SK-N-SH (cell line): ENCODE results near the gene GAL. TPM values are rescaled to one million over a fixed set of nuclear protein-coding genes. Genes with fewer than 3 reads are reported as not detected.

Experiments used
- CTCF ChIA-PET: fragments of 300-600, 350-600 bp; formaldehyde crosslinking; extraction: SDS; loops from one replicate; lab custom pipeline; 2021; lab: Yijun Ruan, JAX
- POLR2A ChIA-PET: fragments of 350-600 bp; sonication (Branson Sonifier 250); formaldehyde crosslinking; extraction: SDS; loops from one replicate; lab custom pipeline; 2020; ENCODE audit warnings: antibody characterized with exemption, inconsistent platforms; lab: Yijun Ruan, JAX
- DNase-seq: peaks from one replicate; pipeline ENCODE4 v3.0.0; 2012
- H2AFZ ChIP-seq: fragments of 200-600 bp; sonication (generic); 2 replicates; pipeline ENCODE4 v1.8.1; 2016; ENCODE audit warnings: antibody characterized with exemption, mild to moderate bottlenecking, low read depth
- H3F3A ChIP-seq: fragments of 200-600 bp; sonication (generic); replicated peaks from 2 replicates; pipeline ENCODE3; 2016; ENCODE audit warnings: antibody characterized with exemption, mild to moderate bottlenecking; ENCODE audit not compliant: insufficient read depth
- H3K27ac ChIP-seq, 2 experiments: fragments of 200-500 bp in 1 of 2; fragments of 200-600 bp in 1 of 2; sonication (Bioruptor generic) in 1 of 2; sonication (generic), shearing (Covaris generic) in 1 of 2; 2 replicates each; pipeline versions ENCODE4 v1.5.1 to v1.6.1; 2014 to 2016; ENCODE audit warnings: low read depth in 2 of 2, inconsistent platforms in 1 of 2, low read length in 1 of 2, mild to moderate bottlenecking in 1 of 2, mixed read lengths in 1 of 2
- H3K27me3 ChIP-seq: fragments of 200-600 bp; sonication (generic), shearing (Covaris generic); 2 replicates; pipeline ENCODE4 v1.6.1; 2016; ENCODE audit warnings: mixed run types; ENCODE audit not compliant: insufficient read depth
- H3K36me3 ChIP-seq, 2 experiments: fragments of 200-500 bp in 1 of 2; fragments of 200-600 bp in 1 of 2; sonication (Bioruptor generic) in 1 of 2; sonication (generic) in 1 of 2; replicated peaks in 1 of 2; 2 replicates each; pipeline versions ENCODE3 to v1.5.1; 2014 to 2016; ENCODE audit warnings: low read length in 1 of 2, mild to moderate bottlenecking in 1 of 2; ENCODE audit not compliant: insufficient read depth in 2 of 2, control insufficient read depth in 1 of 2
- H3K4me1 ChIP-seq, 2 experiments: fragments of 200-500 bp in 1 of 2; fragments of 200-600 bp in 1 of 2; sonication (Bioruptor generic) in 1 of 2; sonication (generic), shearing (Covaris generic) in 1 of 2; 2 replicates each; pipeline versions ENCODE4 v1.5.1 to v1.6.1; 2014 to 2016; ENCODE audit warnings: low read depth in 1 of 2, low read length in 1 of 2, mixed run types in 1 of 2; ENCODE audit not compliant: insufficient read depth in 2 of 2, control insufficient read depth in 1 of 2
- H3K4me2 ChIP-seq: fragments of 200-600 bp; sonication (generic), shearing (Covaris generic); 2 replicates; pipeline ENCODE4 v1.6.1; 2017; ENCODE audit warnings: mixed run types
- H3K4me3 ChIP-seq, 2 experiments: fragments of 200-500 bp in 1 of 2; fragments of 200-600 bp in 1 of 2; sonication (Bioruptor generic) in 1 of 2; sonication (generic), shearing (Covaris generic) in 1 of 2; 2 replicates each; pipeline versions ENCODE4 v1.5.1 to v1.8.1; 2014 to 2016; ENCODE audit warnings: low read depth in 2 of 2, inconsistent platforms in 1 of 2, low read length in 1 of 2, mild to moderate bottlenecking in 1 of 2, mixed read lengths in 1 of 2, moderate library complexity in 1 of 2
- H3K79me2 ChIP-seq: fragments of 200-600 bp; sonication (generic); 2 replicates; pipeline ENCODE4 v1.8.1; 2017; ENCODE audit warnings: mild to moderate bottlenecking; ENCODE audit not compliant: insufficient read depth
- H3K9ac ChIP-seq: fragments of 200-600 bp; sonication (generic); 2 replicates; pipeline ENCODE4 v1.6.1; 2017; ENCODE audit warnings: mixed run types
- H3K9me2 ChIP-seq: fragments of 200-600 bp; sonication (generic); 2 replicates; pipeline ENCODE4 v1.6.1; 2017; ENCODE audit warnings: mixed run types
- H3K9me3 ChIP-seq: fragments of 200-600 bp; sonication (generic); 2 replicates; pipeline ENCODE4 v1.6.1; 2017; ENCODE audit warnings: mixed run types, mild to moderate bottlenecking, moderate library complexity
- H4K20me1 ChIP-seq: fragments of 200-600 bp; sonication (generic); 2 replicates; pipeline ENCODE4 v1.6.1; 2017; ENCODE audit warnings: mild to moderate bottlenecking, mixed run types; ENCODE audit not compliant: insufficient read depth
- FOSL2 ChIP-seq: IDR thresholded peaks from 2 replicates; pipeline ENCODE4 v1.4.0; 2012; ENCODE audit warnings: low read depth, mild to moderate bottlenecking, moderate library complexity, borderline replicate concordance
- FOXJ3 ChIP-seq: sonication (generic); formaldehyde crosslinking; IDR thresholded peaks from 2 replicates; pipeline ENCODE4 v1.5.1; 2020; ENCODE audit warnings: mild to moderate bottlenecking, missing genetic modification reagents
- MEF2A ChIP-seq: IDR thresholded peaks from 2 replicates; pipeline ENCODE4 v1.4.0; 2012; ENCODE audit warnings: low read depth, borderline replicate concordance
- MXI1 ChIP-seq: IDR thresholded peaks from 2 replicates; pipeline ENCODE4 v1.6.1; 2012; ENCODE audit warnings: mild to moderate bottlenecking, low read depth, low read length, improper control_type of control experiment
- NRF1 ChIP-seq: IDR thresholded peaks from 2 replicates; pipeline ENCODE4 v1.6.1; 2012; ENCODE audit warnings: low read depth, mild to moderate bottlenecking, low read length
- PBX3 ChIP-seq: IDR thresholded peaks from 2 replicates; pipeline ENCODE4; 2012
- RAD21 ChIP-seq: IDR thresholded peaks from 2 replicates; pipeline ENCODE4 v1.6.1; 2012; ENCODE audit warnings: mild to moderate bottlenecking, low read length
- TAF1 ChIP-seq: IDR thresholded peaks from 2 replicates; pipeline ENCODE4 v1.6.1; 2012; ENCODE audit warnings: low read depth, mild to moderate bottlenecking, low read length, moderate library complexity, borderline replicate concordance
- TEAD4 ChIP-seq: IDR thresholded peaks from 2 replicates; pipeline ENCODE4 v1.4.0; 2012; ENCODE audit warnings: mild to moderate bottlenecking, borderline replicate concordance; ENCODE audit not compliant: insufficient read depth
- YY1 ChIP-seq: IDR thresholded peaks from 2 replicates; pipeline ENCODE4 v1.4.0; 2012; ENCODE audit warnings: low read depth, mild to moderate bottlenecking
- WGBS: methylation state at CpG from one replicate; pipeline ENCODE4 v1.1.6; 2017; ENCODE audit warnings: low lambda C conversion rate; 5-methylcytosine and 5-hydroxymethylcytosine counted together
- polyA plus RNA-seq, 3 experiments: library from polyadenylated mRNA; depleted of rRNA; stranded (reverse); fragments of >200 nt; gene quantifications; 2 replicates each; pipeline ENCODE4 v1.2.3, GENCODE V29; 2012
- TF ChIP-seq, protein P1 (sequence below): IDR thresholded peaks from 2 replicates; pipeline ENCODE4 v1.6.1; 2012; ENCODE audit warnings: mild to moderate bottlenecking, low read depth, low read length, moderate library complexity
- TF ChIP-seq, protein P2 (sequence below): fragments of 150-350 bp; IDR thresholded peaks from 2 replicates; pipeline ENCODE4 v1.6.1; 2016; ENCODE audit warnings: mild to moderate bottlenecking, low read depth, low read length

The GAL gene
- polyA plus RNA-seq, 1 of the 3 experiments (the other 2 are of a cell fraction): 1.8 TPM

DNA sequence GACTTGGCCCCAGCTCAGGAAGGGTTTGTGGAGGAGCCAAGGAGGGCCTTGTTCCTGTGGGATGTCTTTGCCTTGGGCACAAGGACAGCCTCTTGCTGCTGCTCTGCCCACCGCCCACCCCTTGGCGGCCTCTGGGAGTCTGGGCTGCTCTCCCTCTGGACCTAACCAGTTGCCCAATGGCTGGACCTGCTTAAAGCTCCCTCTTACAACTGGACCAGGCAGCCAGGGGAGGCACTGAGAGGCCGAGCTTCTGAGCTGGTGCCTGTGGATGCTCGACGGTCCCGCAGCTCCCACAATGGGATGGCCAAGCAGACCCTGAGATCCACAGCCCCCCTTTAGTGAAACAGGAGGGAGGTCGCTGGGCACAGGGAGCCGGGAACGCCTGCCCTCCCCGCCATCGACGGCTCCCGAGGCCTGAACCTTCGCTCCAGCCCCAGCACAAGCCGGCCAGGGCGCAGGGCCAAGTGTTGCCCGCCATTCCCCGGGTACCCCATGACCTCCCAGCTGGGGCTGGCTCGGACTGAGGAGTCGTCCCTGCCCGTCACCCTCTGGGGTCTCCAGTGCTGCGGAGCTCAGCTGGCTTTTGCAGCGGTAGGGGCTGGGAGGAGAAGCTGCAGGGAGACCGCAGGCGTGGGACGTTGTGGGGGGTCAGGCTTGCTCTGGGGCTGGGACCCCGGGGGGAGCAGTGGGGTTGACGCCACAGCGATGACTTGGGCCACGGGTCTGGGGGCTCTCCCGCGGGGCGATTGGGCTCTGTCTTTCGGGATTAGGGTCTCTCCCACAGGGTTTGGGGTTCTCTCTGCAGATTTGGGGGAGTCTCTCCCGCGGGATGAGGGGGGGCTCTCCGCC lies 584 bp upstream of the GAL start:
- Histone ChIP-seq H3K4me3 (peak overlapping the region in 1 of 2 experiments; percentile 43; a peak in 1 of 4 replicates), H3K9me2 (no peaks in the 10 kb centered on the region), H2AFZ (no peak overlapping the region), H3K4me2 (peak overlapping the region; percentile 65; the same call in 1 of the 2 replicates), H3K9ac (no peak overlapping the region), H3K4me1 (peaks cover 0 to 36% of the 10 kb centered on the region in 2 experiments; a peak in 1 of 4 replicates)
- 90% methylated on average over 9 of the region's 37 CpGs for WGBS
- no peak for DNase-seq
- CTCF ChIA-PET: interaction anchor here (0.7 kb wide), 1 partner anchor 34 kb away, joined by 3 read pairs; no protein-coding TSS in a partner anchor
- TF ChIP-seq FOSL2: no peak
- no peak for TF ChIP-seq MXI1
- no peak for TF ChIP-seq RAD21
- TF ChIP-seq YY1: no peak
- TF ChIP-seq MEF2A: no peak
- TF ChIP-seq, protein P1, sequence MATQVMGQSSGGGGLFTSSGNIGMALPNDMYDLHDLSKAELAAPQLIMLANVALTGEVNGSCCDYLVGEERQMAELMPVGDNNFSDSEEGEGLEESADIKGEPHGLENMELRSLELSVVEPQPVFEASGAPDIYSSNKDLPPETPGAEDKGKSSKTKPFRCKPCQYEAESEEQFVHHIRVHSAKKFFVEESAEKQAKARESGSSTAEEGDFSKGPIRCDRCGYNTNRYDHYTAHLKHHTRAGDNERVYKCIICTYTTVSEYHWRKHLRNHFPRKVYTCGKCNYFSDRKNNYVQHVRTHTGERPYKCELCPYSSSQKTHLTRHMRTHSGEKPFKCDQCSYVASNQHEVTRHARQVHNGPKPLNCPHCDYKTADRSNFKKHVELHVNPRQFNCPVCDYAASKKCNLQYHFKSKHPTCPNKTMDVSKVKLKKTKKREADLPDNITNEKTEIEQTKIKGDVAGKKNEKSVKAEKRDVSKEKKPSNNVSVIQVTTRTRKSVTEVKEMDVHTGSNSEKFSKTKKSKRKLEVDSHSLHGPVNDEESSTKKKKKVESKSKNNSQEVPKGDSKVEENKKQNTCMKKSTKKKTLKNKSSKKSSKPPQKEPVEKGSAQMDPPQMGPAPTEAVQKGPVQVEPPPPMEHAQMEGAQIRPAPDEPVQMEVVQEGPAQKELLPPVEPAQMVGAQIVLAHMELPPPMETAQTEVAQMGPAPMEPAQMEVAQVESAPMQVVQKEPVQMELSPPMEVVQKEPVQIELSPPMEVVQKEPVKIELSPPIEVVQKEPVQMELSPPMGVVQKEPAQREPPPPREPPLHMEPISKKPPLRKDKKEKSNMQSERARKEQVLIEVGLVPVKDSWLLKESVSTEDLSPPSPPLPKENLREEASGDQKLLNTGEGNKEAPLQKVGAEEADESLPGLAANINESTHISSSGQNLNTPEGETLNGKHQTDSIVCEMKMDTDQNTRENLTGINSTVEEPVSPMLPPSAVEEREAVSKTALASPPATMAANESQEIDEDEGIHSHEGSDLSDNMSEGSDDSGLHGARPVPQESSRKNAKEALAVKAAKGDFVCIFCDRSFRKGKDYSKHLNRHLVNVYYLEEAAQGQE: no peak
- TF ChIP-seq, all 33 proteins: peak for 0
- no peaks in the 10 kb centered on the region for H3F3A ChIP-seq
- POLR2A ChIA-PET: interaction anchor here (1.2 kb wide), 1 partner anchor 206 kb away, joined by 3 read pairs; no protein-coding TSS in a partner anchor
- peaks cover 39% of the 10 kb centered on the region for H3K27me3 ChIP-seq
- no peak overlapping the region; a peak in 1 of 4 replicates for H3K27ac ChIP-seq
- H3K79me2 ChIP-seq: no peaks in the 10 kb centered on the region
- no peaks in the 10 kb centered on the region for H3K36me3 ChIP-seq
- H4K20me1 ChIP-seq: no peaks in the 10 kb centered on the region
- no peaks in the 10 kb centered on the region for H3K9me3 ChIP-seq

DNA sequence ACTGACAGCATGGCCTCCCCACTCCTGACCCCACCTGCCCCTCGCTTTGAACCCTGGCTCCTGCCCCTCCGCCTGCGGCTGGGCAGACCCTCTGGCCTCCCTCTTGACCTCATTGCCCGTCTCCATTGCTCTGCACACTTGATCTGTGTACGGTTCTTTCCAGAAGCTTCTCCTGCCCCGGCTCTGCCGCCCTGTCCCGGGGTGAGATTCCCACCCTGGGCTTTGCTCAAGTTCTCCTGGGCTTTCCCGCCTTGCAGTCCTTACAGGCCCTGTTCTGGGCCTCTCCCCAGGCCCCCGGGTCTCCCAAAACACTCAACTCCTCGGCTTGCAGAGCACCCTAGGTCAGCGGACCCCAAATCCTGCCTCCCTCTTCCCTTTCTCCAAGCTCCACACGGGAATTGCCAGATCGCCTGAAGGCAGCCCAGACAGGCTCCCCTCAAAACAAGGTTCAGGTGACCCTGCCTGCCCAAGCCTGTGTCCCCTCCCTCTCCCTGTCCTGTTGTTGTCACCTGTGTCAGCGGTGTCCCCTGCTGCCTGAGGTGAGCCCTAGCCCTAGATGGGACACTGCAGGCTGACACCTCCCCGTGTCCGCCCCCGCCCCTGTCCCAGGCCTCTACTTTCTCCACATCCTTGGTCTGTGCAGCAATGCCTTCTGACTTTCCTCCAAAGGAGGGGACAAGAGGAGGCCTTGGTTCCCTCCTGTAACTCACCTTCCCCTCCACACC lies 1.5 kb downstream of the GAL start:
- DNase-seq: peak; percentile 11
- no peak overlapping the region for H2AFZ ChIP-seq
- H3K36me3 ChIP-seq: no peaks in the 10 kb centered on the region
- no peak overlapping the region for H3K4me2 ChIP-seq
- H3K9ac ChIP-seq: no peak overlapping the region
- H3K79me2 ChIP-seq: no peaks in the 10 kb centered on the region
- no peak overlapping the region for H3K27ac ChIP-seq
- H4K20me1 ChIP-seq: no peaks in the 10 kb centered on the region
- no peaks in the 10 kb centered on the region for H3K9me2 ChIP-seq
- 93% methylated on average over 17 of the region's 18 CpGs for WGBS
- no peaks in the 10 kb centered on the region for H3F3A ChIP-seq
- H3K9me3 ChIP-seq: no peaks in the 10 kb centered on the region
- POLR2A ChIA-PET: no interaction called here
- CTCF ChIA-PET: interaction anchor here (0.7 to 2.6 kb wide), 3 partner anchors 9 to 75 kb away, joined by 3 to 9 read pairs (median 3); no protein-coding TSS in a partner anchor
- peak overlapping the region in 1 of 2 experiments; percentile 15; a peak in 1 of 4 replicates for H3K4me3 ChIP-seq
- peaks cover 45% of the 10 kb centered on the region for H3K27me3 ChIP-seq
- H3K4me1 ChIP-seq: peaks cover 0 to 42% of the 10 kb centered on the region in 2 experiments; a peak in 1 of 4 replicates
- TF ChIP-seq FOSL2: no peak
- no peak for TF ChIP-seq FOXJ3
- TF ChIP-seq, protein P1: no peak
- TF ChIP-seq PBX3: no peak
- TF ChIP-seq MXI1: no peak
- no peak for TF ChIP-seq NRF1
- no peak for TF ChIP-seq TEAD4
- no peak for TF ChIP-seq TAF1
- TF ChIP-seq, protein P2, sequence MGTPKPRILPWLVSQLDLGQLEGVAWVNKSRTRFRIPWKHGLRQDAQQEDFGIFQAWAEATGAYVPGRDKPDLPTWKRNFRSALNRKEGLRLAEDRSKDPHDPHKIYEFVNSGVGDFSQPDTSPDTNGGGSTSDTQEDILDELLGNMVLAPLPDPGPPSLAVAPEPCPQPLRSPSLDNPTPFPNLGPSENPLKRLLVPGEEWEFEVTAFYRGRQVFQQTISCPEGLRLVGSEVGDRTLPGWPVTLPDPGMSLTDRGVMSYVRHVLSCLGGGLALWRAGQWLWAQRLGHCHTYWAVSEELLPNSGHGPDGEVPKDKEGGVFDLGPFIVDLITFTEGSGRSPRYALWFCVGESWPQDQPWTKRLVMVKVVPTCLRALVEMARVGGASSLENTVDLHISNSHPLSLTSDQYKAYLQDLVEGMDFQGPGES: no peak
